DND-41 (cell line): ENCODE measurements around the gene NPEPPS.

ENCODE experiments used
- EZH2 ChIP-seq: IDR thresholded peaks from 3 replicates; pipeline ENCODE4 v1.6.1; 2012; ENCODE audit warnings: borderline replicate concordance, low read depth, mild to moderate bottlenecking, moderate library complexity, low read length, inconsistent platforms; ENCODE audit not compliant: severe bottlenecking
- TF ChIP-seq, protein P1 (sequence below): IDR thresholded peaks from 2 replicates; pipeline ENCODE4 v1.5.1; 2012; ENCODE audit warnings: borderline replicate concordance, low read length, moderate library complexity, mild to moderate bottlenecking; ENCODE audit not compliant: poor library complexity, severe bottlenecking; ENCODE audit errors: extremely low read depth

DNA sequence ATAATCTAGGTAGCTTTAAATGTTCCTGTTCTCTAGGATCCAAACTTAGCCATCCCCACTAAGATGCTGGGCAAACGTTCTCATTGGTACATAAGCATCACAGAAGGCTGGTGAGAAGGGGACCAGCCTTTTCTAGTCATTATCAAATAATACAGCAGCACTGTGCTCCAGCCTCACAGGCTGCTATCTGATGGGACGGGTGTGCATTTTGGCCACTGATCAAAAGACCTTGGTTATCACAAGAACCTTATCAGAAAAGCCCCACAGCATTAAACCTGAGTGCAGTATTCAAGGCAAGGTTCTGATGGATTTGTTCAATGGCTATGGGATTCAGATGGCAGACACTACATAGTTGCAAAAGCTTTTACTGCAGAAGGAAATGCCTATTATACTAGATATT, 99.7 kb downstream of the NPEPPS start:
- TF ChIP-seq, protein P1, sequence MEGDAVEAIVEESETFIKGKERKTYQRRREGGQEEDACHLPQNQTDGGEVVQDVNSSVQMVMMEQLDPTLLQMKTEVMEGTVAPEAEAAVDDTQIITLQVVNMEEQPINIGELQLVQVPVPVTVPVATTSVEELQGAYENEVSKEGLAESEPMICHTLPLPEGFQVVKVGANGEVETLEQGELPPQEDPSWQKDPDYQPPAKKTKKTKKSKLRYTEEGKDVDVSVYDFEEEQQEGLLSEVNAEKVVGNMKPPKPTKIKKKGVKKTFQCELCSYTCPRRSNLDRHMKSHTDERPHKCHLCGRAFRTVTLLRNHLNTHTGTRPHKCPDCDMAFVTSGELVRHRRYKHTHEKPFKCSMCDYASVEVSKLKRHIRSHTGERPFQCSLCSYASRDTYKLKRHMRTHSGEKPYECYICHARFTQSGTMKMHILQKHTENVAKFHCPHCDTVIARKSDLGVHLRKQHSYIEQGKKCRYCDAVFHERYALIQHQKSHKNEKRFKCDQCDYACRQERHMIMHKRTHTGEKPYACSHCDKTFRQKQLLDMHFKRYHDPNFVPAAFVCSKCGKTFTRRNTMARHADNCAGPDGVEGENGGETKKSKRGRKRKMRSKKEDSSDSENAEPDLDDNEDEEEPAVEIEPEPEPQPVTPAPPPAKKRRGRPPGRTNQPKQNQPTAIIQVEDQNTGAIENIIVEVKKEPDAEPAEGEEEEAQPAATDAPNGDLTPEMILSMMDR, result no peak
- TF ChIP-seq EZH2, result no peak
